ENCODE results near the gene SLFN14.
"Not testable (repeated sequence)": the region's sequence is repeated elsewhere in the genome, so short reads cannot be mapped to it uniquely, and the experiment has no call there.

The SLFN14 gene

GRCh38 chr17:35557353-35557752 is 3.3 kb downstream of the SLFN14 start:
- DNase-seq = no peak

- peak in 1 of 2 donors; percentile 16 for DNase-seq
Measured at GRCh38 chr17:35555691-35556090, 4.9 kb downstream of the SLFN14 start.

GRCh38 chr17:35554668-35555067 is 6.0 kb downstream of the SLFN14 start:
- DNase-seq = no peak

GRCh38 chr17:35553310-35553709 is 7.3 kb downstream of the SLFN14 start:
- DNase-seq = no peak

GRCh38 chr17:35548978-35549377 is 11.6 kb downstream of the SLFN14 start:
- DNase-seq = no peak

- no peak for DNase-seq
Measured at GRCh38 chr17:35548208-35548810, 12.3 kb downstream of the SLFN14 start.

- no peak for DNase-seq
Measured at GRCh38 chr17:35546487-35546886, 14.1 kb downstream of the SLFN14 start.

- DNase-seq = no peak
Measured at GRCh38 chr17:35545150-35545549, 15.5 kb downstream of the SLFN14 start.

- no peak for DNase-seq
Measured at GRCh38 chr17:35543856-35544255, 16.8 kb downstream of the SLFN14 start.

GRCh38 chr17:35542990-35543389 is 17.6 kb downstream of the SLFN14 start:
- no peak for DNase-seq

- DNase-seq = no peak
Measured at GRCh38 chr17:35541434-35541833, 19.2 kb downstream of the SLFN14 start.

GRCh38 chr17:35540589-35541404 is 19.8 kb downstream of the SLFN14 start:
- peak; percentile 58 to 68 for DNase-seq

GRCh38 chr17:35539659-35540026 is 21.0 kb downstream of the SLFN14 start:
- no peak for DNase-seq

GRCh38 chr17:35537601-35538141 is 22.9 kb downstream of the SLFN14 start, which contains the start of gene SLFN12L:
Gene SLFN12L, minus strand, starts transcription at chr17:35537678. Its CDS starts 15,314 bp downstream, at chr17:35522364.
- peak; percentile 62 to 92 for DNase-seq

GRCh38 chr17:35536664-35537171 is 23.9 kb downstream of the SLFN14 start:
- peak; percentile 20 to 42 for DNase-seq

GRCh38 chr17:35535406-35535805 is 25.2 kb downstream of the SLFN14 start:
- DNase-seq = peak in 1 of 2 donors; percentile 24

GRCh38 chr17:35534576-35535093 is 26.0 kb downstream of the SLFN14 start:
- DNase-seq = no peak

GRCh38 chr17:35531160-35531559 is 29.5 kb downstream of the SLFN14 start:
- peak in 1 of 2 donors; percentile 44 for DNase-seq

- peak in 1 of 2 donors; percentile 52 for DNase-seq
Measured at GRCh38 chr17:35529866-35530265, 30.8 kb downstream of the SLFN14 start.

- not testable (repeated sequence) for DNase-seq
Measured at GRCh38 chr17:35529326-35529725, 31.3 kb downstream of the SLFN14 start.

GRCh38 chr17:35523296-35523695 is 37.3 kb downstream of the SLFN14 start:
- no peak for DNase-seq

- peak; percentile 44 to 66 for DNase-seq
Measured at GRCh38 chr17:35521654-35522256, 38.9 kb downstream of the SLFN14 start.

GRCh38 chr17:35521150-35521549 is 39.5 kb downstream of the SLFN14 start:
- no peak for DNase-seq
